Renal cortex interstitium (tissue), 15 donors: Measurements from ENCODE around the gene LMX1A. TPM values are rescaled to one million over a fixed set of nuclear protein-coding genes. Genes with fewer than 3 reads are reported as not detected.

Experiments
- DNase-seq, 11 donors: peaks; one replicate each; pipeline ENCODE4 v3.0.0-alpha.2; 2013; ENCODE audit warnings: low read depth in 9 of 11, low spot score in 4 of 11; ENCODE audit errors: extremely low read depth in 1 of 11
- long read RNA-seq, 16 experiments: transcript quantifications; one replicate each; lab custom pipeline, GENCODE V29; 2026
- polyA plus RNA-seq, 3 donors: library from polyadenylated mRNA; unstranded; fragments of 120-200 nt; gene quantifications; one replicate each; pipeline ENCODE4 v1.2.1, GENCODE V29; 2013; ENCODE audit not compliant: insufficient read length in 3 of 3

Gene LMX1A
- polyA plus RNA-seq, result under 1 TPM in 1 of 3 donors, not detected in 2; 0.07 TPM
- long read RNA-seq, donor 1, result 0 reads
- long read RNA-seq, donor 2, result 0 reads
- long read RNA-seq, donor 3, result 0 reads
- long read RNA-seq, donor 4, result 0 reads
- long read RNA-seq, donor 5, result 0 reads
- long read RNA-seq, donor 6, result 0 reads
- long read RNA-seq, donor 7, result 0 reads
- long read RNA-seq, donor 8, result 0 reads
- long read RNA-seq, donor 9, result 0 reads
- long read RNA-seq, donor 10, result 0 reads
- long read RNA-seq, donor 11, result 0 reads
- long read RNA-seq, donor 12, result 0 reads
- long read RNA-seq, donor 13, result 0 reads
- long read RNA-seq, donor 14, result 0 reads
- long read RNA-seq, donor 15, result 0 reads
- long read RNA-seq, donor 16, result 0 reads

- no peak for DNase-seq
Measured at GRCh38 chr1:165355977-165356811, at the start of gene LMX1A. TSS of gene LMX1A (minus strand) at chr1:165356715. CDS start at chr1:165355559, 1,156 bp downstream.

- DNase-seq, result peak in 3 of 11 donors; percentile 5 to 12 (median 8)
Measured at GRCh38 chr1:165403835-165404482, 47.4 kb upstream of the LMX1A start.

- no peak for DNase-seq
Measured at GRCh38 chr1:165402517-165403111, 46.1 kb upstream of the LMX1A start.

- DNase-seq, result no peak
Measured at GRCh38 chr1:165397944-165398343, 41.4 kb upstream of the LMX1A start.

GRCh38 chr1:165395901-165396300 lies 39.4 kb upstream of the LMX1A start:
- DNase-seq, result no peak

- no peak for DNase-seq
Measured at GRCh38 chr1:165395478-165395877, 39.0 kb upstream of the LMX1A start.

GRCh38 chr1:165392634-165393571 lies 36.4 kb upstream of the LMX1A start:
- peak; percentile 41 to 70 (median 62) for DNase-seq

GRCh38 chr1:165389609-165390008 lies 33.1 kb upstream of the LMX1A start:
- DNase-seq, result no peak

- no peak for DNase-seq
Measured at GRCh38 chr1:165387961-165388360, 31.4 kb upstream of the LMX1A start.

- no peak for DNase-seq
Measured at GRCh38 chr1:165387505-165387904, 31.0 kb upstream of the LMX1A start.

GRCh38 chr1:165383599-165384405 lies 27.3 kb upstream of the LMX1A start:
- no peak for DNase-seq

GRCh38 chr1:165383067-165383466 lies 26.6 kb upstream of the LMX1A start:
- DNase-seq, result no peak

- DNase-seq, result no peak
Measured at GRCh38 chr1:165381745-165382505, 25.4 kb upstream of the LMX1A start.

- no peak for DNase-seq
Measured at GRCh38 chr1:165376811-165377311, 20.3 kb upstream of the LMX1A start.

- DNase-seq, result peak in 8 of 11 donors; percentile 29 to 73 (median 68)
Measured at GRCh38 chr1:165376041-165376810, 19.7 kb upstream of the LMX1A start.

- no peak for DNase-seq
Measured at GRCh38 chr1:165375623-165376022, 19.1 kb upstream of the LMX1A start.
